Body of pancreas (tissue), 4 donors: ENCODE data around the gene SLC2A4RG. TPM values are rescaled to one million over a fixed set of nuclear protein-coding genes. Genes with fewer than 3 reads are reported as not detected.
"Not testable (repeated sequence)": the region's sequence is repeated elsewhere in the genome, so short reads cannot be mapped to it uniquely, and the experiment has no call there.

Source experiments
- ATAC-seq: fragments of 150-250 bp; one replicate; pipeline ENCODE4 v1.9.1; 2016
- DNase-seq, 4 donors: peaks; one replicate each; pipeline ENCODE4 v3.0.0-alpha.2; 2019
- H3K27ac ChIP-seq, 4 donors: fragments of 200-600 bp; sonication (generic); 1 replicate in 3 of 4; 2 replicates in 1 of 4; pipeline versions ENCODE4 v1.5.1 to v1.6.1; 2016 to 2019; ENCODE audit warnings: mild to moderate bottlenecking in 1 of 4, mixed read lengths in 1 of 4, moderate library complexity in 1 of 4
- H3K27me3 ChIP-seq, 2 donors: fragments of 200-600 bp; sonication (generic); one replicate each; pipeline ENCODE4 v1.6.0; 2016; ENCODE audit warnings: mild to moderate bottlenecking in 1 of 2
- H3K36me3 ChIP-seq, 2 donors: fragments of 200-600 bp; sonication (generic); replicated peaks in 1 of 2; 2 replicates each; pipeline ENCODE4 v1.5.1; 2016; ENCODE audit warnings: low read depth in 2 of 2; ENCODE audit not compliant: insufficient read depth in 1 of 2
- H3K4me1 ChIP-seq: fragments of 200-600 bp; sonication (generic); one replicate; pipeline ENCODE4 v1.6.0; 2016
- H3K4me3 ChIP-seq, 2 donors: fragments of 200-600 bp; sonication (generic); 1 replicate in 1 of 2; 2 replicates in 1 of 2; pipeline ENCODE4 v1.5.1; 2016 to 2019
- H3K9me3 ChIP-seq, 3 donors: fragments of 200-600 bp; sonication (generic); 1 replicate in 2 of 3; 2 replicates in 1 of 3; pipeline ENCODE4 v1.5.1; 2016
- POLR2A ChIP-seq, 3 donors: fragments of 450-650 bp; IDR thresholded peaks; one replicate each; pipeline ENCODE4 v1.6.1; 2016; ENCODE audit warnings: antibody characterized with exemption in 3 of 3, mild to moderate bottlenecking in 2 of 3
- WGBS, 2 donors: methylation state at CpG; one replicate each; pipeline ENCODE4 v1.1.5; 2017; 5-methylcytosine and 5-hydroxymethylcytosine counted together
- intact Hi-C: fragments of 100-400 bp; cut with DNase I; formaldehyde crosslinking; loops from one replicate; pipeline ENCODE4 v1.15.1; 2023
- total RNA-seq, 2 donors: library from RNA; depleted of rRNA; stranded (reverse); fragments of >200 nt; gene quantifications; one replicate each; pipeline ENCODE4 v1.1.0, GENCODE V29; 2016
- TF ChIP-seq, protein P1 (sequence below), 7 experiments: fragments of 450-650 bp in 4 of 7; fragments of 200-600 bp in 3 of 7; sonication (generic) in 3 of 7; IDR thresholded peaks; one replicate each; pipeline ENCODE4 v1.5.1; 2016 to 2019; ENCODE audit warnings: antibody characterized with exemption in 7 of 7

Gene SLC2A4RG
- total RNA-seq, 2 donors from 2014 or later, result 30.9 to 69.5 TPM

DNA sequence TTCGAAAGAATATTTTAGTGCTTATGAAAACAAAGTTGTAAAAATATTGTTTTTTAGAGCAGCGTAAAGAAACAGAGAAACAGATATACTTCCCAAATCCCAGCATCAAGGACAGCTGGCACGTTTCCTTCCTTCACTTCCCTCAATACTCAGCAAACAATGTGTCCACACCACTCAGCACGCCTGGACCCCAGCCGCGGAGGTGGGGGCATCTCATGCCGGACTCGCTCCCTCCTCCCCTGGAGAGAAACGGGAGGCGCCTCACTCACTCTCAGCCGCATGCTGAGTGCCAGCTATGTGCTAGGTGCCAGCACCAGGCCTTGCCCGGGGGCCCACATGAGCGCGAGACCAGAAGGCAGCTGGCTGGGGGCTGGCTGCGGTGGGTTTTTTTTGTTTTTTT, 34.7 kb downstream of the SLC2A4RG start:
- no peaks in the 10 kb centered on the region for H3K9me3 ChIP-seq
- intact Hi-C loops, result no loop called here
- 79 to 82% methylated on average over 5 to 15 of the region's 15 CpGs for WGBS, 2 donors
- no peak overlapping the region for H3K27ac ChIP-seq
- H3K27me3 ChIP-seq, result no peaks in the 10 kb centered on the region
- TF ChIP-seq POLR2A (IDR thresholded peaks at IDR 0.05), result no peak
- TF ChIP-seq, protein P1, sequence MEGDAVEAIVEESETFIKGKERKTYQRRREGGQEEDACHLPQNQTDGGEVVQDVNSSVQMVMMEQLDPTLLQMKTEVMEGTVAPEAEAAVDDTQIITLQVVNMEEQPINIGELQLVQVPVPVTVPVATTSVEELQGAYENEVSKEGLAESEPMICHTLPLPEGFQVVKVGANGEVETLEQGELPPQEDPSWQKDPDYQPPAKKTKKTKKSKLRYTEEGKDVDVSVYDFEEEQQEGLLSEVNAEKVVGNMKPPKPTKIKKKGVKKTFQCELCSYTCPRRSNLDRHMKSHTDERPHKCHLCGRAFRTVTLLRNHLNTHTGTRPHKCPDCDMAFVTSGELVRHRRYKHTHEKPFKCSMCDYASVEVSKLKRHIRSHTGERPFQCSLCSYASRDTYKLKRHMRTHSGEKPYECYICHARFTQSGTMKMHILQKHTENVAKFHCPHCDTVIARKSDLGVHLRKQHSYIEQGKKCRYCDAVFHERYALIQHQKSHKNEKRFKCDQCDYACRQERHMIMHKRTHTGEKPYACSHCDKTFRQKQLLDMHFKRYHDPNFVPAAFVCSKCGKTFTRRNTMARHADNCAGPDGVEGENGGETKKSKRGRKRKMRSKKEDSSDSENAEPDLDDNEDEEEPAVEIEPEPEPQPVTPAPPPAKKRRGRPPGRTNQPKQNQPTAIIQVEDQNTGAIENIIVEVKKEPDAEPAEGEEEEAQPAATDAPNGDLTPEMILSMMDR (IDR thresholded peaks at IDR 0.05), result no peak
- DNase-seq (no peak), ATAC-seq (no peak)
- H3K4me3 ChIP-seq, result no peak overlapping the region
- H3K36me3 ChIP-seq, result no peaks in the 10 kb centered on the region
- H3K4me1 ChIP-seq, result no peaks in the 10 kb centered on the region

DNA sequence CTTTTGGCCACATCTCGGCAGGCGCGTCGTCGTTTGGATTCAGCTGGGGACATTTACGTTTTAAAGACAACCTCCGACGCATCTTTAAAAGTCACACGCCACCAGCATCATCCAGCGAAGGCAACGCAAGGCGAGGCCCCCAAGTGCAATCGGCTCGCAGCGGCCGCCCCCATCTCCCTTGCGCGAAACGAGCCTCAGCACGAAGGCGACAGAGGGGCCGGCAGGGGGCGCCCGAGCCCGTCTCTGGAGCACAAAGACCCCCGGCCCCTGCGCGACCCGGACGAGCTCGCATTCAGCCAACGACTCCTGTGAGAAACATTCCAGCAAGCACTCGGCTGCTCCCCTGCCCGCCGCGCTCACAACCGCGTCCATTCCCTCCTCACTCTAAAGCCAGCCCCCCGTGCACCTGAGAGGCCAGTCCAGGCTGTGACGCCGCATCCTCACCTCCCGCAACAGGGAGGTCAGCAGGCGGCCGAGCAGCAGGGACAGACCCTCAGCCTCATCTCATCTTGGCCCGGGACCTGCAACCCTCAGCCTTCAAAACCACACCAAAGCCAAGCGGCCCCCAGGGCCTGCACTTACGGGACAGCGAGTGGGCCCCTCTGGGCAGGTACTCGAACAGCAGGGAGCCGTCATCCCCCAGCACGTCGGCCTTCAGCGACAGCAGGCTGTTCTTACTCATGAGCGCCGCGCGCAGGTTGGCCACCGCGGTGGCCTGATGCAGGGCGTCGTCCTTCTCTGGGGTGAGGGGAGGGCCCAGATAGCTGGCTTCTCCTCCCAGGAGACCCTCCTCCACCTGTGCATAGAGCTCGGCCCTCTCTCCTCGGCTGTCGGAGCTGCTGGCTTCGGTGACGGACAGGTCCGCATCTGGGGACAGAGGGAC, 35.8 kb downstream of the SLC2A4RG start:
- 44 to 45% methylated on average over 16 to 57 of the region's 67 CpGs for WGBS, 2 donors
- intact Hi-C loops, result no loop called here
- Histone ChIP-seq H3K27ac (no peak overlapping the region), H3K4me3 (no peak overlapping the region), H3K27me3 (no peaks in the 10 kb centered on the region), H3K36me3 (no peaks in the 10 kb centered on the region), H3K9me3 (no peaks in the 10 kb centered on the region), H3K4me1 (no peaks in the 10 kb centered on the region)
- ATAC-seq (no peak), DNase-seq (peak in 2 of 4 donors; percentile 29 to 39)
- TF ChIP-seq, protein P1 (IDR thresholded peaks at IDR 0.05), result peak; percentile 10 to 49 (median 41)
- TF ChIP-seq POLR2A (IDR thresholded peaks at IDR 0.05), result no peak

DNA sequence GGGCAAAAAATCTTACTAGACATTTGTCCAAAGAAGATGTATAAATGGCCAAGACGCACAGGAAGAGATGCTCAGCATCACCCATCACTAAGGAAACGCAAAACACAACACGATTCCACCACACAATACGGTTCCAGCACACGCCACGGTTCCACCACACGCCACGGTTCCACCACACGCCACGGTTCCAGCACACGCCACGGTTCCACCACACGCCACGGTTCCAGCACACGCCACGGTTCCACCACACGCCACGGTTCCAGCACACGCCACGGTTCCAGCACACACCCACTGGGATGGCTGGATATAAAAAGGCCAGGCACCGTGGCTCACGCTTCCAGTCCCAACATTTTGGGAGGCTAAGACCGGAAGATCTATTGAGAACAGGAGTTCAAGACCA, 37.3 kb downstream of the SLC2A4RG start:
- intact Hi-C loops, ATAC-seq, H3K9me3 ChIP-seq, DNase-seq, H3K27me3 ChIP-seq, H3K4me3 ChIP-seq, H3K36me3 ChIP-seq, H3K27ac ChIP-seq, H3K4me1 ChIP-seq: not testable (repeated sequence)
- WGBS, 2 donors, result 84 to 92% methylated on average over 21 to 23 of the region's 23 CpGs

DNA sequence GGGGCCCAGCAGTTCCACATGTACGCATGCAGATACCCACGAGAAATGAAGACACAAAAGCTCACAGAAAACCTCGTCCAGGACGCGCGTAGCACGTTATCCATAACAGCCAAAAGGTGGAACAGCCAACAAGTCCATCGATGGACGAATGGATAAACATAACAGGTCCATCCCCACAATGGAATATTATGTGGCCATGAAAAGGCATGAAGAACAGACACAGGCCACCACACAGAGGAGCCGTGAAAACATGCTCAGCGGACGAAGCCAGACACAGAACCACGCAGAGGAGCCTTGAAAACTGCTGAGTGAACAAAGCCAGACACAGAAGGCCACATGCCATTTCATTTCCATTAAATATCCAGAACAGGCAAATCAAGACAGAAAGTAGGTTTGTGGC, 38.0 kb downstream of the SLC2A4RG start:
- H3K4me1 ChIP-seq, result no peaks in the 10 kb centered on the region
- no peak for ATAC-seq
- no peaks in the 10 kb centered on the region for H3K27me3 ChIP-seq
- 92% methylated on average over 13 of the region's 13 CpGs for WGBS, 2 donors
- intact Hi-C loops, result no loop called here
- no peak overlapping the region for H3K27ac ChIP-seq
- TF ChIP-seq POLR2A (IDR thresholded peaks at IDR 0.05), result no peak
- TF ChIP-seq, protein P1 (IDR thresholded peaks at IDR 0.05), result no peak
- DNase-seq, result no peak
- no peaks in the 10 kb centered on the region for H3K9me3 ChIP-seq
- no peak overlapping the region for H3K4me3 ChIP-seq
- H3K36me3 ChIP-seq, result no peaks in the 10 kb centered on the region

DNA sequence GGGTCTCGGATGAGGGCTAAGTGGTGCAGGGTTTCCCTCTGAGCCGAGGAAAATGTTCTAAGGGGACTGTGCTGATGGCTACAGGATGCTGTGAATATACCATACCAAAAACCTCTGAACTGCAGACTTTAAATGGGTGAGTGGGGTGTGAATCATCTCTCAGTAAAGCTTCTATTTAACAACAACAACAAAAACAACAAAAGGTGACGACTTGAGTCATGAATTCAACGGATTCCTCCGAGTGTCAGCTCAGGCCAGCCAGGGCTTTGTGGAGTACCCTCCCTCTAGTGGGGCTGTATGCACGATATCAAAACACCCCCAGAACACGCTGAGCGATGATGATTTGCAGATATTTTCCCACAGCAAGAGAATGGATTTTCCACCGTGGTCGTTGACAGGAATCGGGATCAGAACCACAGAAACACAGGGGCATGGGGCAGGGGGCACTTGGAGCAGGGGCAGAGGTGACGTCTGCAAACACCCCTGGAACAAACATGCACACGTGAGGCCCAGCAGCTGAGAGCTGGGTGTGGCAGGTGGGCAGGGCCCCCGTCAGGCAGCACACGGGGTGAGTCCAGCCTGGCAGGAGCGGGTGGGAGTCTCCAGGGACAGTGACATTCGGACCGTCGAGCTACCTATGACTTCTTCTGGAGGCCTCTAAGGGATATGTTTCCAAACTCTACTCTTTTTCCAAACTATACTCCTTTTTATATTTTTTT, 38.6 kb downstream of the SLC2A4RG start:
- Histone ChIP-seq H3K9me3 (no peaks in the 10 kb centered on the region), H3K36me3 (no peaks in the 10 kb centered on the region), H3K27me3 (no peaks in the 10 kb centered on the region), H3K4me3 (no peak overlapping the region), H3K27ac (no peak overlapping the region), H3K4me1 (no peaks in the 10 kb centered on the region)
- TF ChIP-seq, protein P1 (IDR thresholded peaks at IDR 0.05), result no peak
- TF ChIP-seq POLR2A (IDR thresholded peaks at IDR 0.05), result no peak
- no peak for DNase-seq
- 67 to 72% methylated on average over 18 to 19 of the region's 19 CpGs for WGBS, 2 donors
- intact Hi-C loops, result no loop called here
- ATAC-seq, result no peak
